NCI-H187 treated with DMSO at 0.1 percent for 48 hours (cell line): Measurements from ENCODE around the gene F2.
"Not testable (repeated sequence)": the region's sequence is repeated elsewhere in the genome, so short reads cannot be mapped to it uniquely, and the experiment has no call there.

ENCODE experiments used
- DNase-seq: peaks from one replicate; lab custom pipeline; 2025; lab: John Stamatoyannopoulos, UW

F2 gene

GRCh38 chr11:46719048-46719542, at the start of gene F2:
Gene F2 (plus strand): TSS chr11:46719213. CDS start chr11:46719236, 23 bp downstream.
- no peak for DNase-seq

- no peak for DNase-seq
These were observed 49.3 kb upstream of the F2 start for GRCh38 chr11:46669711-46670139.

DNA sequence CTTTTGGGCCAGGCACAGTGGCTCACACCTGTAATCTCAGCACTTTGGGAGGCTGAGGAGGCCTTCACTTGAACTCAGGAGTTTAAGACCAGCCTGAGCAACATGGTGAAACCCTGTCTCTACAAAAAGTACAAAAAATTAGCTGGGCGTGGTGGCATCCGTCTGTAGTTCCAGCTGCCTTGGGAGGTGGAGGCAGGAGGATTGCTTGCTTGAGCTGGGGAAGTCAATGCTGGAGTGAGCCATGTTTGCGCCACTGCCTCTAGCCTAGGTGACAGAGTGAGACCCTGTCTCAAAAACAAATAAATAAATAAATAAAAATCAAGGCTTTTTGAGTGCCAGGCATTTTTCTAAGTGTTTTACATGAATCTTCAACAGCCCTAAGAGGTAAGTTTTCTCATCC, 48.5 kb upstream of the F2 start:
- DNase-seq: not testable (repeated sequence)

GRCh38 chr11:46671958-46672315, 47.1 kb upstream of the F2 start:
- no peak for DNase-seq

DNA sequence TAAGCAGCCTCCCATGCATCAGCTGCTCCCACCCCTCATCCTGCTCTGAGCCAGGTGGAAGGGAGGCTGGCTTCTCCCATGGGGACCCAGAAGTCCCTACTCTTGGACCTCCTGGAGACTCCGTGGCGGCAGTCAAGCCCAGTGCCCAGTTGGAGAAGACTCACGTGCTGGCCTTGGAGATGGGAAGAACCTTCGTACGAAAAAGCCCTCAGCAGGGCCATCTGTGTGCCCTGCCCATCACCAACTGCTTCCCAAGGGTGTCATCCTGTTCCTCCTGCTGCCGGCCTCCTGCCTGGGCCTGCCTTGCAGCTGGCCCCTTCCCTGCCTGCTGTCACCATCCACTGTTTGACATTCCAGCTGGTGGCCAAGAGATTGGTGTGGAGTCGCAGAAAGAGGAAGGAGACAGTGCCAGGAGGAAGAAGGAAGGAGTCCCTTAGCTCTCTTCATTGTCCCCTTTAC, 46.6 kb upstream of the F2 start:
- no peak for DNase-seq

DNA sequence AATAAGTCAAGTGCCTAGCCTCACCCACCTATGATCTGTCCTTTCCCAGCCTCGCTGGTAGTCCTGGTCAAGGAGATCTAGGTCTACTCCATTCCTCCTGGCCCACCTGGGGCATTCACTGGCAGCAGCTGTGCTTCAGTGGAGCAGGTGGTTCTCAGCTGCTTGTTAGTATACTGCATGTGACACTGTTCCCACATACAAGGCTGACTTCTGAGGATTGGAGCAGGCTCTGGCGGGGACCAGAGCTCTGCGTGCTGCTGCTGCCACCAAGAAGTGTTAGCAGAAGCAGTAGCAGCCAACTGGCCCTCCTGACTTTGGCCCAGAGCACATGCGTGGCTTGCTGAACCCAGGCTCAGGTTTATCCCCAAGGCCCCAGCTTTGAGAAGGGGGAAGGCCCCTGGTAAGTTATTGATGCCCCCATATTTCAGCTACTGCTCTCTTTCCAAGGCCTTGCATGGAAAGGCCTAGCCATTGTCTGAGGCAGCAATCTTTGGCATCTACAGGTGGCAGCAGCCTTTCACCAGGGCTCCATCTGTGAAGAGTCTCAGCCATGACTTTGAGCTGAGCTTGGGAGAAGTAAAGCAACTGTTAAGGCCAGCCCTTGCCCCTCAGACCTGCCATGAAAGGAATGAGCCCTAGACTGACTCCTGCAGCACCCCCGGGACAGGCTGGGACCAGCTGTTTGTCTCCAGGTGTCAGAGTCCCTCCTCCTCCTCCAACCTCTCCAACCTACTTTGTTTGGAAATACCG, 45.1 kb upstream of the F2 start:
- no peak for DNase-seq

GRCh38 chr11:46674463-46675287, 44.3 kb upstream of the F2 start:
- DNase-seq: no peak

- no peak for DNase-seq
These were observed 43.6 kb upstream of the F2 start for GRCh38 chr11:46675288-46675851.

GRCh38 chr11:46675949-46676348, 43.1 kb upstream of the F2 start:
- no peak for DNase-seq

GRCh38 chr11:46676436-46677158, 42.4 kb upstream of the F2 start:
- DNase-seq: no peak

- no peak for DNase-seq
These were observed 41.8 kb upstream of the F2 start for GRCh38 chr11:46677169-46677568.

- DNase-seq: no peak
These were observed 40.8 kb upstream of the F2 start for GRCh38 chr11:46677991-46678740.

DNA sequence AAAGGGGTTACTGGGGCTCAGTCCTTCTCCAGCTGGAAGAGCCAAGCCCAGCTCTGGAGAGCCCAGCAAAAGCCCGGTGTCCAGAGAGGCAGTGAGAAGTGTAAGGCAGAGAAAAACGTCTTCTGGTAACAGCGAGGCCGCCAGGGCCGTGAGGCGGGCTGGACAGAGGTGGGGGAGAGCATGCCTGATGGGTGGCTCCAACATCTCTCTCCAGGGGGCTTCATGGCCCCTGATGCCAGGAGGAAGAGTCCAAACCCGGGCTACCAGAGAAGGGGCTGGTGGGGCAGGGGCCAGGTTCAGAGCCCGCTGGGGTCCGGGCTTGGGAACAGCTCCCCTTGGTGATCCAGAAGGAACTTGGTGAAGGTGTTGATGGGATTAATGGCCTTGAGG, 40.3 kb upstream of the F2 start:
- no peak for DNase-seq

GRCh38 chr11:46679241-46680163, 39.5 kb upstream of the F2 start:
- DNase-seq: no peak

- DNase-seq: no peak
These were observed 38.8 kb upstream of the F2 start for GRCh38 chr11:46680164-46680760.

DNA sequence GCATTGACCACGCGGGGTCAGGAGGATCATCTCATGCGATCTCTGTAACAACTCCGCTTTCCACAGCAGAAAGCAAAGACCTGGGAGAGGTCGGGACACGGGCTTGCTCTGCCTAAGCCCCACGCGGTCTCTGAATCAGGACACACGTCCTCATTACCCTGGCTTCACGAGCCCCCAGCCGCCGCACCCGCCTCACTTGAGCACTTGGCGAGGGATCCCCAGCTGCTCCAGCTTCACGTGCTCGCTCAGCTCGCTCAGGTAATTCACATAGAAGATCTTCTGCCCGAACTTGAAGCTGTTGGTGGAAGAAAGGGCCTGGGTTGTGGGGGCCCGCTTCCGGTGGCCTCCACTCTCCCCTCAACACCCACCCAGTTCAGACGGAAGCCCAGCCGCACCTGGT, 38.2 kb upstream of the F2 start:
- no peak for DNase-seq

- no peak for DNase-seq
These were observed 37.2 kb upstream of the F2 start for GRCh38 chr11:46681814-46682213.

- no peak for DNase-seq
These were observed 36.0 kb upstream of the F2 start for GRCh38 chr11:46682773-46683752.

DNA sequence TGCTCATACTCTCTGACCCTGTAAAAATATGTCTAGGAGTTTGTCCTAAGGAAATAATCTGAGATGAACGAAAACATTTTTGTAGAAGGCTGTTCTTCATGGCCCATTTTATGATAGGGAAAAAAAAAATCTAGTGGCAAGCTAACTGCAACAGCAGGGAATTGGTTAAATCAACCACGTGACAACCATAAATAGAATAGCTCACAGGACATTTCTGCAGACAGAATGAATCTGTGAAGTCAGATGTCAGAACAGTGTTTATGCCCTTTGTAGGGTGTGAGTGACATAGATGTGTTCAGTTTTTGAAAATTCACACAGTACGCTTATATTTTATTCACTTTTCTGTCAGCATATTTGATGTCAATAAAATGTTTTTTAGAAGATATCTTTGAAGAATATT, 34.6 kb upstream of the F2 start:
- DNase-seq: no peak
